GM12874 (cell line): Measurements from ENCODE around the gene KIRREL3.

Experiments
- CTCF ChIP-seq: IDR thresholded peaks from 2 replicates; pipeline ENCODE4 v1.5.1; 2011; ENCODE audit warnings: low read depth, mild to moderate bottlenecking, control low read depth, low read length, moderate library complexity; ENCODE audit not compliant: insufficient read depth

The KIRREL3 gene

GRCh38 chr11:126959700-126960099 is 40.9 kb downstream of the KIRREL3 start:
- TF ChIP-seq CTCF = no peak

- no peak for TF ChIP-seq CTCF
Observed at GRCh38 chr11:126956635-126957034, 43.9 kb downstream of the KIRREL3 start.

- no peak for TF ChIP-seq CTCF
Observed at GRCh38 chr11:126951465-126951864, 49.1 kb downstream of the KIRREL3 start.

GRCh38 chr11:126949066-126949891 is 51.3 kb downstream of the KIRREL3 start:
- no peak for TF ChIP-seq CTCF

GRCh38 chr11:126948563-126948962 is 52.0 kb downstream of the KIRREL3 start:
- TF ChIP-seq CTCF = no peak

GRCh38 chr11:126945319-126945718 is 55.3 kb downstream of the KIRREL3 start:
- TF ChIP-seq CTCF = no peak

- TF ChIP-seq CTCF = no peak
Observed at GRCh38 chr11:126943316-126943715, 57.3 kb downstream of the KIRREL3 start.

GRCh38 chr11:126942146-126942545 is 58.4 kb downstream of the KIRREL3 start:
- TF ChIP-seq CTCF = no peak
